HEK293T (cell line): ENCODE data around the gene SCUBE1.

ENCODE experiments used
- ARNT ChIP-seq: fragments of 450-650 bp; IDR thresholded peaks from 2 replicates; pipeline ENCODE4 v1.6.1; 2017; ENCODE audit warnings: mild to moderate bottlenecking
- BHLHE40 ChIP-seq: fragments of 450-650 bp; IDR thresholded peaks from 2 replicates; pipeline ENCODE4 v1.6.1; 2016; ENCODE audit warnings: mild to moderate bottlenecking, moderate library complexity, borderline replicate concordance
- CTBP1 ChIP-seq: fragments of 450-650 bp; IDR thresholded peaks from 2 replicates; pipeline ENCODE4 v1.6.1; 2016; ENCODE audit warnings: borderline replicate concordance
- FOXA1 ChIP-seq: fragments of 450-650 bp; IDR thresholded peaks from 2 replicates; pipeline ENCODE4 v1.6.1; 2016; ENCODE audit warnings: mild to moderate bottlenecking
- FOXK2 ChIP-seq: fragments of 450-650 bp; IDR thresholded peaks from 2 replicates; pipeline ENCODE4 v1.6.1; 2016; ENCODE audit warnings: mild to moderate bottlenecking
- FOXM1 ChIP-seq: fragments of 450-650 bp; IDR thresholded peaks from 2 replicates; pipeline ENCODE4 v1.6.1; 2017; ENCODE audit warnings: mild to moderate bottlenecking, borderline replicate concordance
- L3MBTL2 ChIP-seq: fragments of 450-650 bp; conservative IDR thresholded peaks from 2 replicates; pipeline ENCODE4 v1.6.1; 2016; ENCODE audit warnings: mild to moderate bottlenecking
- LEF1 ChIP-seq: fragments of 450-650 bp; IDR thresholded peaks from 2 replicates; pipeline ENCODE4 v1.6.1; 2017; ENCODE audit warnings: mild to moderate bottlenecking, borderline replicate concordance
- SUZ12 ChIP-seq: fragments of 450-650 bp; IDR thresholded peaks from 2 replicates; pipeline ENCODE4 v1.6.1; 2016; ENCODE audit warnings: mild to moderate bottlenecking
- TARDBP ChIP-seq: fragments of 450-650 bp; IDR thresholded peaks from 2 replicates; pipeline ENCODE4 v1.6.1; 2016
- ZNF384 ChIP-seq: fragments of 450-650 bp; IDR thresholded peaks from 2 replicates; pipeline ENCODE4 v1.6.1; 2016
- TF ChIP-seq, protein P1 (sequence below): fragments of 450-650 bp; IDR thresholded peaks from 2 replicates; pipeline ENCODE4 v1.6.1; 2016

- TF ChIP-seq CTBP1 (no peak), LEF1 (no peak), TARDBP (no peak), SUZ12 (no peak), L3MBTL2 (no peak), FOXM1 (no peak), ARNT (no peak), FOXA1 (no peak), ZNF384 (no peak), BHLHE40 (no peak), FOXK2 (no peak)
- TF ChIP-seq, protein P1, sequence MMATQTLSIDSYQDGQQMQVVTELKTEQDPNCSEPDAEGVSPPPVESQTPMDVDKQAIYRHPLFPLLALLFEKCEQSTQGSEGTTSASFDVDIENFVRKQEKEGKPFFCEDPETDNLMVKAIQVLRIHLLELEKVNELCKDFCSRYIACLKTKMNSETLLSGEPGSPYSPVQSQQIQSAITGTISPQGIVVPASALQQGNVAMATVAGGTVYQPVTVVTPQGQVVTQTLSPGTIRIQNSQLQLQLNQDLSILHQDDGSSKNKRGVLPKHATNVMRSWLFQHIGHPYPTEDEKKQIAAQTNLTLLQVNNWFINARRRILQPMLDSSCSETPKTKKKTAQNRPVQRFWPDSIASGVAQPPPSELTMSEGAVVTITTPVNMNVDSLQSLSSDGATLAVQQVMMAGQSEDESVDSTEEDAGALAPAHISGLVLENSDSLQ: no peak
Observed at GRCh38 chr22:43289976-43290721, 53.0 kb downstream of the SCUBE1 start.
